SHP77 treated with DMSO at 0.1 percent for 48 hours (cell line): ENCODE data around the gene NFX1.
"Not testable (repeated sequence)": the region's sequence is repeated elsewhere in the genome, so short reads cannot be mapped to it uniquely, and the experiment has no call there.

ENCODE experiments used
- DNase-seq: peaks from one replicate; lab custom pipeline; 2025; lab: John Stamatoyannopoulos, UW

The NFX1 gene

GRCh38 chr9:33310748-33311147 lies 20.4 kb downstream of the NFX1 start:
- DNase-seq = no peak

GRCh38 chr9:33311953-33312352 lies 21.6 kb downstream of the NFX1 start:
- DNase-seq = no peak

- DNase-seq = no peak
These were observed 25.1 kb downstream of the NFX1 start for GRCh38 chr9:33315371-33315770.

- not testable (repeated sequence) for DNase-seq
These were observed 26.8 kb downstream of the NFX1 start for GRCh38 chr9:33317136-33317535.

- DNase-seq = no peak
These were observed 27.9 kb downstream of the NFX1 start for GRCh38 chr9:33318225-33318624.

- no peak for DNase-seq
These were observed 28.5 kb downstream of the NFX1 start for GRCh38 chr9:33318781-33319180.

GRCh38 chr9:33320230-33320567 lies 29.9 kb downstream of the NFX1 start:
- DNase-seq = no peak

- DNase-seq = no peak
These were observed 30.4 kb downstream of the NFX1 start for GRCh38 chr9:33320568-33321261.

- no peak for DNase-seq
These were observed 38.8 kb downstream of the NFX1 start for GRCh38 chr9:33329117-33329563.

GRCh38 chr9:33329979-33330378 lies 39.7 kb downstream of the NFX1 start:
- DNase-seq = no peak

GRCh38 chr9:33331377-33331891 lies 41.1 kb downstream of the NFX1 start:
- no peak for DNase-seq

GRCh38 chr9:33332011-33332410 lies 41.7 kb downstream of the NFX1 start:
- no peak for DNase-seq

- DNase-seq = not testable (repeated sequence)
These were observed 42.6 kb downstream of the NFX1 start for GRCh38 chr9:33332956-33333355.

GRCh38 chr9:33340186-33340585 lies 49.9 kb downstream of the NFX1 start:
- no peak for DNase-seq

- DNase-seq = no peak
These were observed 50.9 kb downstream of the NFX1 start for GRCh38 chr9:33341182-33341581.

GRCh38 chr9:33344145-33344544 lies 53.8 kb downstream of the NFX1 start:
- no peak for DNase-seq

- DNase-seq = no peak
These were observed 56.2 kb downstream of the NFX1 start for GRCh38 chr9:33346564-33346963.

- DNase-seq = no peak
These were observed 58.7 kb downstream of the NFX1 start for GRCh38 chr9:33348998-33349397.

GRCh38 chr9:33349743-33350142 lies 59.4 kb downstream of the NFX1 start:
- DNase-seq = no peak

GRCh38 chr9:33350310-33350709 lies 60.0 kb downstream of the NFX1 start:
- no peak for DNase-seq

GRCh38 chr9:33351547-33351946 lies 61.2 kb downstream of the NFX1 start:
- no peak for DNase-seq

- no peak for DNase-seq
These were observed 64.4 kb downstream of the NFX1 start for GRCh38 chr9:33354651-33355211.

- no peak for DNase-seq
These were observed 65.6 kb downstream of the NFX1 start for GRCh38 chr9:33355933-33356332.

- DNase-seq = not testable (repeated sequence)
These were observed 68.3 kb downstream of the NFX1 start for GRCh38 chr9:33358641-33359040.
